Keratinocyte (primary cell): ENCODE data around the gene HAND1. TPM values are rescaled to one million over a fixed set of nuclear protein-coding genes. Genes with fewer than 3 reads are reported as not detected.

Experiments
- DNase-seq: peaks from one replicate; pipeline ENCODE4 v3.0.0-alpha.2; 2011; ENCODE audit warnings: low read depth, missing footprints, low spot score
- FAIRE-seq: peaks from 2 replicates; lab custom pipeline; 2011; peaks lifted over from hg19 to GRCh38; lab: Jason Lieb, UNC
- H2AFZ ChIP-seq: 2 replicates; pipeline ENCODE4 v1.6.0; 2012; ENCODE audit warnings: low read length, control low read depth, inconsistent platforms; ENCODE audit not compliant: control insufficient read depth
- H3K27ac ChIP-seq: 2 replicates; pipeline ENCODE4 v1.5.1; 2011; ENCODE audit warnings: low read length; ENCODE audit not compliant: control insufficient read depth, insufficient read depth
- H3K27me3 ChIP-seq: 3 replicates; pipeline ENCODE4 v1.6.0; 2011; ENCODE audit warnings: low read length; ENCODE audit not compliant: control insufficient read depth, insufficient read depth; ENCODE audit errors: extremely low read depth
- H3K36me3 ChIP-seq, 2 experiments: 2 replicates in 1 of 2; 3 replicates in 1 of 2; pipeline ENCODE4 v1.5.1; 2011; ENCODE audit warnings: low read length in 2 of 2, mild to moderate bottlenecking in 1 of 2; ENCODE audit not compliant: control insufficient read depth in 2 of 2, insufficient read depth in 2 of 2; ENCODE audit errors: extremely low read depth in 1 of 2
- H3K4me1 ChIP-seq: 3 replicates; pipeline ENCODE4 v1.5.1; 2011; ENCODE audit warnings: low read length; ENCODE audit not compliant: control insufficient read depth, insufficient read depth; ENCODE audit errors: extremely low read depth
- H3K4me2 ChIP-seq: 3 replicates; pipeline ENCODE4 v1.6.0; 2011; ENCODE audit warnings: low read depth, low read length; ENCODE audit not compliant: control insufficient read depth, insufficient read depth; ENCODE audit errors: extremely low read depth
- H3K4me3 ChIP-seq, 3 experiments: fragments of 200-600 bp in 1 of 3; sonication (generic) in 1 of 3; 2 replicates in 2 of 3; 3 replicates in 1 of 3; pipeline ENCODE4 v1.5.1; 2011 to 2016; ENCODE audit warnings: low read length in 3 of 3, mild to moderate bottlenecking in 3 of 3, control low read depth in 2 of 3, inconsistent platforms in 1 of 3, low read depth in 1 of 3, mixed read lengths in 1 of 3, mixed run types in 1 of 3, moderate library complexity in 1 of 3; ENCODE audit not compliant: control insufficient read depth in 2 of 3, insufficient read depth in 2 of 3; ENCODE audit errors: extremely low read depth in 1 of 3
- H3K79me2 ChIP-seq: 2 replicates; pipeline ENCODE4 v1.6.0; 2012; ENCODE audit warnings: low read length; ENCODE audit not compliant: control insufficient read depth, insufficient read depth
- H3K9ac ChIP-seq: 3 replicates; pipeline ENCODE4 v1.6.0; 2011; ENCODE audit warnings: low read length; ENCODE audit not compliant: control insufficient read depth, insufficient read depth; ENCODE audit errors: extremely low read depth
- H3K9me1 ChIP-seq: 3 replicates; pipeline ENCODE4 v1.6.0; 2011; ENCODE audit warnings: low read length; ENCODE audit not compliant: control insufficient read depth, insufficient read depth; ENCODE audit errors: extremely low read depth
- H3K9me3 ChIP-seq: 2 replicates; pipeline ENCODE4 v1.5.1; 2012; ENCODE audit warnings: low read depth, low read length; ENCODE audit not compliant: control insufficient read depth
- H4K20me1 ChIP-seq: 3 replicates; pipeline ENCODE4 v1.6.0; 2011; ENCODE audit warnings: low read length; ENCODE audit not compliant: control insufficient read depth, insufficient read depth; ENCODE audit errors: extremely low read depth
- EZH2 ChIP-seq: IDR thresholded peaks from one replicate; pipeline ENCODE4 v1.6.1; 2012; ENCODE audit warnings: inconsistent platforms, mild to moderate bottlenecking, low read length, moderate library complexity
- dilution Hi-C: fragments of 300-500 bp; cut with MboI; formaldehyde crosslinking; loops from one replicate; pipeline ENCODE4 v1.7.0; 2020; ENCODE audit warnings: low sequenced_read_pairs; ENCODE audit not compliant: extremely low pct_ligation_motif_present
- polyA plus RNA-seq, 5 experiments: library from polyadenylated mRNA; depleted of rRNA in 3 of 5; stranded (reverse) in 3 of 5; stranded (forward) in 1 of 5; unstranded in 1 of 5; fragments of >200 nt; gene quantifications; 1 replicate in 1 of 5; 2 replicates in 3 of 5; 3 replicates in 1 of 5; pipeline versions ENCODE4 v1.2.1 to v1.2.3, GENCODE V29; 2011 to 2012; ENCODE audit warnings: missing spikeins in 2 of 5, low read depth in 1 of 5, low replicate concordance in 1 of 5
- TF ChIP-seq, protein P1 (sequence below), 3 experiments: IDR thresholded peaks in 1 of 3; conservative IDR thresholded peaks in 1 of 3; optimal IDR thresholded peaks in 1 of 3; 2 replicates in 2 of 3; 3 replicates in 1 of 3; pipeline versions ENCODE3 to v1.5.1; 2011; ENCODE audit warnings: low read length in 3 of 3, mild to moderate bottlenecking in 3 of 3, moderate library complexity in 2 of 3, control low read depth in 1 of 3, inconsistent platforms in 1 of 3; ENCODE audit not compliant: insufficient read depth in 2 of 3; ENCODE audit errors: extremely low read depth in 1 of 3

HAND1 gene
- polyA plus RNA-seq, 1 donor (not counting 4 experiments of a cell fraction or from before 2014, with no cell fraction given), result not detected

DNA sequence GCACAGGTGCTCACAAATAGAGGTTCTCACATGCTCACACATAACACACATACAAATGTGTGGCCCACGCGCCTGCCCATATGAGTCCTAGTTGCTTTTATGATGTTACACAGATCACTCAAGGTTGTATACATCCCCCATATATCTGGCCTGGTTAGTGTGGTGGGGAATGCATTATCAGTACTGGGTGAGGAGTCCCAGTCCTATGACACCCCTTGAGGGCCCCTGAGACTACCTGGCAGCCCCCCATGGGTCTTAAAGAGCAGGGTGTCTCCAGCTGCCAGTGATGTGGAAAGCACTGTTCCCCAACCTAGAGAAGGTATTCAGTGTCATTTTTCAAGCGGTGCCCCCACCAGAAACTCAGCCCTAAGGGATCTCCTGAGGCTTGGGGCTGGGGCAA lies 2.8 kb upstream of the HAND1 start:
- Histone ChIP-seq H3K4me2 (no peak overlapping the region), H3K4me3 (no peak overlapping the region), H3K36me3 (no peaks in the 10 kb centered on the region), H3K9me1 (no peaks in the 10 kb centered on the region), H3K27me3 (peaks cover 99% of the 10 kb centered on the region), H3K9me3 (no peaks in the 10 kb centered on the region), H3K27ac (no peak overlapping the region), H3K79me2 (no peaks in the 10 kb centered on the region), H3K9ac (no peak overlapping the region), H4K20me1 (no peaks in the 10 kb centered on the region), H3K4me1 (peaks cover 2% of the 10 kb centered on the region), H2AFZ (no peak overlapping the region)
- no peak for FAIRE-seq
- TF ChIP-seq, protein P1, sequence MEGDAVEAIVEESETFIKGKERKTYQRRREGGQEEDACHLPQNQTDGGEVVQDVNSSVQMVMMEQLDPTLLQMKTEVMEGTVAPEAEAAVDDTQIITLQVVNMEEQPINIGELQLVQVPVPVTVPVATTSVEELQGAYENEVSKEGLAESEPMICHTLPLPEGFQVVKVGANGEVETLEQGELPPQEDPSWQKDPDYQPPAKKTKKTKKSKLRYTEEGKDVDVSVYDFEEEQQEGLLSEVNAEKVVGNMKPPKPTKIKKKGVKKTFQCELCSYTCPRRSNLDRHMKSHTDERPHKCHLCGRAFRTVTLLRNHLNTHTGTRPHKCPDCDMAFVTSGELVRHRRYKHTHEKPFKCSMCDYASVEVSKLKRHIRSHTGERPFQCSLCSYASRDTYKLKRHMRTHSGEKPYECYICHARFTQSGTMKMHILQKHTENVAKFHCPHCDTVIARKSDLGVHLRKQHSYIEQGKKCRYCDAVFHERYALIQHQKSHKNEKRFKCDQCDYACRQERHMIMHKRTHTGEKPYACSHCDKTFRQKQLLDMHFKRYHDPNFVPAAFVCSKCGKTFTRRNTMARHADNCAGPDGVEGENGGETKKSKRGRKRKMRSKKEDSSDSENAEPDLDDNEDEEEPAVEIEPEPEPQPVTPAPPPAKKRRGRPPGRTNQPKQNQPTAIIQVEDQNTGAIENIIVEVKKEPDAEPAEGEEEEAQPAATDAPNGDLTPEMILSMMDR (optimal IDR thresholded peaks at IDR 0.05 in 1 of 3, IDR thresholded peaks at IDR 0.05 in 1 of 3, conservative IDR thresholded peaks at IDR 0.05 in 1 of 3; ENCODE audit: extremely low read depth in 1 of 3, insufficient read depth in 2 of 3, low read length in 3 of 3), result no peak
- no peak for TF ChIP-seq EZH2
- no peak for DNase-seq
- dilution Hi-C loops, result no loop called here

DNA sequence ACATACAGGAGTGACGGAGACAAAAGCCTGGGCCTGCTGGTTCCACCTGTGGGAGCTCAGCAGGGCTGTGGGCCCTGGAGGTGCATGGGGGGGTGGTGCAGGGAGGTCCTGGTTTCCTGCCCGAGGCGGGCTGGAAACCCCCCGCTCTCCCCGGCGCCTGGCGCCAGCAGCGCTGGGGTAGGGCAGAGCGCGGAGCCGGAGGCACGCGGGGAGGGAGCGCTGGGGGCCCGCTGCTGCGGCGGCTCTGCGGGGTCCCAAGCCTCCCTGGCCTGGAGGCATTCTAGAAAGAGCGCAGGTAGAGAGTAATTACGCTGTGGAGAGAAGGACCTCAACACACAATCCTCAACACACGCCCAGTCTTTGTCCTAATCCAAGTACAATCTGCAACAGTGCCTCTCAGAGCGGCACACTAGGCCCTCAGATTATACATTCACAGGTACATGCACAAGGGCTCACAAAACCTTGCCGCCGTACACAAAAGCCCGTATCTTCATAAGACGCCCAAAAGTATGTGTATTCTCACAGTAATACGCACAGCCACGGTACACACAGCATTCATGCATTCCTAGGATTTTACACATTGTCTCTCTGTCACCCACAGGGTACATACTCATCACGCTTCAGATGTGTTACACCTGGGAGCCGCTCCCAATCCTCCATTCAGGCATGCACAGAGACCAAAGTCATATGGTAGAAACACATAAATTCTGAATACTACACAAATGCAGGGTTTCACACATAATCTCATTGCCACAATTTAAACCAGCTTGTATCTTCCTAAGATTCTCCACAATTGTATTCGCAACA lies 2.1 kb upstream of the HAND1 start:
- Histone ChIP-seq H3K4me2 (no peak overlapping the region), H3K9me3 (no peaks in the 10 kb centered on the region), H3K9ac (no peak overlapping the region), H3K36me3 (no peaks in the 10 kb centered on the region), H2AFZ (no peak overlapping the region), H3K4me1 (peaks cover 2% of the 10 kb centered on the region), H3K4me3 (no peak overlapping the region), H3K79me2 (no peaks in the 10 kb centered on the region), H4K20me1 (no peaks in the 10 kb centered on the region), H3K27me3 (peaks cover 99% of the 10 kb centered on the region), H3K27ac (no peak overlapping the region), H3K9me1 (no peaks in the 10 kb centered on the region)
- dilution Hi-C loops, result loop anchor here (10.0 kb wide), 1 partner anchor 125 kb away; no protein-coding TSS in a partner anchor
- TF ChIP-seq EZH2, result peak; percentile 43
- TF ChIP-seq, protein P1 (optimal IDR thresholded peaks at IDR 0.05 in 1 of 3, IDR thresholded peaks at IDR 0.05 in 1 of 3, conservative IDR thresholded peaks at IDR 0.05 in 1 of 3; ENCODE audit: extremely low read depth in 1 of 3, insufficient read depth in 2 of 3, low read length in 3 of 3), result no peak
- no peak for FAIRE-seq
- no peak for DNase-seq
